Measurements from ENCODE around the gene ABRACL. TPM values are rescaled to one million over a fixed set of nuclear protein-coding genes. Genes with fewer than 3 reads are reported as not detected.
A peak's percentile ranks its signal among the peaks of the same experiment; 100 is the strongest.

ABRACL gene
- total RNA-seq, 2 experiments from 2014 or later, result 69.7 to 73.5 TPM

DNA sequence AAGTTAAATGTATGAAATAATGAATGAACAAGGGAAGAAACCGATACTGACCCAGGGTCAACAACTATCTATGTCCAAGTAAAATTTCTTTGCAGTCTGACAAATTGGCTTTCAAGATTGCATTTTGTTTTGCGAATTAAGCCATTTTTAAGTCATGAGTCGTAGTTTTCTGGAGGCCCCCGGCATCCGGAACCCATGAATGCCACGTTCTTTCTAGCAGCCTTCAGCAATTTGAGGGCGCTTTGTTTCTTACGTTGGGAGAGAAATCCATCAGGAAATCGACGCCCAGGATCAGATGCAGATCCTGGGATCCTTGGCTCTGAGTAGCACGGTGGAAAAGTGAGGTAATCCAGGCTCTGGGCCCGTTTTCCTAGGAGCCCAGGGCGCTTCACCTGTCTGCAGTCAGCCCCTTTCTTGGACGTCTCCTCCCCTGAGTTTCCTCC is 309 bp upstream of the ABRACL start:
- Histone ChIP-seq H3K4me2 (ENCODE audit: low read length) (peak overlapping the region; percentile 88), H2AFZ (ENCODE audit: low read length) (peak overlapping the region; percentile 49), H4K20me1 (ENCODE audit: insufficient read depth, low read length) (peaks cover 10% of the 10 kb centered on the region), H3K36me3 (ENCODE audit: insufficient read depth, low read length) (no peaks in the 10 kb centered on the region), H3K79me2 (ENCODE audit: insufficient read depth, low read depth, low read length) (peaks cover 23% of the 10 kb centered on the region; the same call in 1 of the 2 replicates), H3K9me3 (ENCODE audit: low read length) (no peaks in the 10 kb centered on the region), H3K9me2 (ENCODE audit: insufficient read depth, low read length) (no peaks in the 10 kb centered on the region), H3K27ac (ENCODE audit: low read depth, low read length, poor library complexity, severe bottlenecking) (peak overlapping the region; percentile 62), H3K4me3 (ENCODE audit: low read depth, low read length, poor library complexity, severe bottlenecking) (peak overlapping the region; percentile 74), H3K4me1 (ENCODE audit: insufficient read depth, low read length, poor library complexity, severe bottlenecking) (peaks cover 22% of the 10 kb centered on the region)
- no peak for DNase-seq (ENCODE audit: low spot score)
- BruUV-seq (replicated peaks), result no TSS peak
- TF ChIP-seq, protein P1, sequence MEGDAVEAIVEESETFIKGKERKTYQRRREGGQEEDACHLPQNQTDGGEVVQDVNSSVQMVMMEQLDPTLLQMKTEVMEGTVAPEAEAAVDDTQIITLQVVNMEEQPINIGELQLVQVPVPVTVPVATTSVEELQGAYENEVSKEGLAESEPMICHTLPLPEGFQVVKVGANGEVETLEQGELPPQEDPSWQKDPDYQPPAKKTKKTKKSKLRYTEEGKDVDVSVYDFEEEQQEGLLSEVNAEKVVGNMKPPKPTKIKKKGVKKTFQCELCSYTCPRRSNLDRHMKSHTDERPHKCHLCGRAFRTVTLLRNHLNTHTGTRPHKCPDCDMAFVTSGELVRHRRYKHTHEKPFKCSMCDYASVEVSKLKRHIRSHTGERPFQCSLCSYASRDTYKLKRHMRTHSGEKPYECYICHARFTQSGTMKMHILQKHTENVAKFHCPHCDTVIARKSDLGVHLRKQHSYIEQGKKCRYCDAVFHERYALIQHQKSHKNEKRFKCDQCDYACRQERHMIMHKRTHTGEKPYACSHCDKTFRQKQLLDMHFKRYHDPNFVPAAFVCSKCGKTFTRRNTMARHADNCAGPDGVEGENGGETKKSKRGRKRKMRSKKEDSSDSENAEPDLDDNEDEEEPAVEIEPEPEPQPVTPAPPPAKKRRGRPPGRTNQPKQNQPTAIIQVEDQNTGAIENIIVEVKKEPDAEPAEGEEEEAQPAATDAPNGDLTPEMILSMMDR (conservative IDR thresholded peaks at IDR 0.05; ENCODE audit: low read length), result no peak
- no peak for TF ChIP-seq EZH2phosphoT487 (IDR thresholded peaks at IDR 0.05; ENCODE audit: borderline replicate concordance, low read depth, low read length)
- ChIA-PET POLR2A (interaction anchor here (0.7 to 1.0 kb wide), 3 partner anchors 12 to 347 kb away, joined by 3 to 10 read pairs (median 3); no protein-coding TSS in a partner anchor), CTCF (ENCODE audit: unreplicated experiment) (no interaction called here)
- intact Hi-C loops (cut with micrococcal nuclease; ENCODE audit: unreplicated experiment), result loop anchor here (1.0 to 5.0 kb wide), 4 partner anchors 99 to 347 kb away; partner anchors contain the start of genes CCDC28A and CITED2

DNA sequence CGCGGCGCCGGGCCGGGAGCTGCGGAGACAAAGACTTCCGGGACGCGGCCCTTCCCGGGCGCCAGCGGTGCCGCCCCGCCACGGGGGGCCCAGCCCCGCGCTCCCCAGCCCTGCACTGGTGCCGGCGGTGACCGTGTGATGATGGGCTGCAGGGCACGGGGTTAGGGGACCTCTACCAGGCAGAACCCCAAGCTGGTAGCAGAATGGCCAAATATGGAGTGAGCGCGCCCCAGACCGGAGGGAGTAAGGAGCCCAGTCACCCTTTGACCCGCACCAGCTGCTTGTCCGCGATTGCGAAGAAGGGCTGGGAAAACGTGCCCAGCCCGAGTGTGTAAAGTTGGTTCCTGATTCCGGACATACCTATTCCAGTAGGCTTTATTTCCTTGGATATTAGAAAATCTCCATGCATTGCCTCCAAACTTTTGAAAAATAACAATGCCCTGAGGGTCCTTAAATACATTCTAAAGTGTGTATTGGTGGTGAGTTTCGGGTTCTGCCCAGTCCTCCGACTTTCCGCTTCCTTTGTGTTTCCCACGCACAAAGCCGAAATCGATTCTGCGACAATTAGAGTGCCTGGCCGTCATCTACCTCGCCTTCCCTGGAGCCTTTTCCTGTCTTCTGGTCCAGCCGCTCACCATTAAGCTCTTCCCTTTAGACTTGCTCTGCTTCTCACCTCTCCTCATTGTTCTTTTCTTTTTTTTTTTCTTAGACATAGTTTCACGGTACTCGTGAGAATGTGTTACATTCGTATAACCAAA is 1.1 kb downstream of the ABRACL start:
- Histone ChIP-seq H3K4me1 (ENCODE audit: insufficient read depth, low read length, poor library complexity, severe bottlenecking) (peaks cover 22% of the 10 kb centered on the region), H3K9me3 (ENCODE audit: low read length) (no peaks in the 10 kb centered on the region), H3K9me2 (ENCODE audit: insufficient read depth, low read length) (no peaks in the 10 kb centered on the region), H3K79me2 (ENCODE audit: insufficient read depth, low read depth, low read length) (peaks cover 23% of the 10 kb centered on the region; the same call in 1 of the 2 replicates), H4K20me1 (ENCODE audit: insufficient read depth, low read length) (peaks cover 10% of the 10 kb centered on the region), H3K36me3 (ENCODE audit: insufficient read depth, low read length) (peaks cover 9% of the 10 kb centered on the region), H2AFZ (ENCODE audit: low read length) (peak overlapping the region; percentile 49), H3K27ac (ENCODE audit: low read depth, low read length, poor library complexity, severe bottlenecking) (peak overlapping the region; percentile 62), H3K4me2 (ENCODE audit: low read length) (peak overlapping the region; percentile 88), H3K4me3 (ENCODE audit: low read depth, low read length, poor library complexity, severe bottlenecking) (peak overlapping the region; percentile 74)
- CTCF ChIA-PET (ENCODE audit: unreplicated experiment), result interaction anchor here (0.9 to 1.0 kb wide), 2 partner anchors 12 to 44 kb away, joined by 3 read pairs; no protein-coding TSS in a partner anchor
- no TSS peak for BruUV-seq (replicated peaks)
- TF ChIP-seq EZH2phosphoT487 (IDR thresholded peaks at IDR 0.05; ENCODE audit: borderline replicate concordance, low read depth, low read length), result no peak
- TF ChIP-seq, protein P1 (conservative IDR thresholded peaks at IDR 0.05; ENCODE audit: low read length), result no peak
- POLR2A ChIA-PET, result interaction anchor here (0.8 to 2.8 kb wide), 10 partner anchors 10 to 1711 kb away, joined by 3 to 17 read pairs (median 4); no protein-coding TSS in a partner anchor
- peak; percentile 21 for DNase-seq (ENCODE audit: low spot score)
- intact Hi-C loops (cut with micrococcal nuclease; ENCODE audit: unreplicated experiment), result loop anchor here (1.0 to 5.0 kb wide), 6 partner anchors 13 to 345 kb away; partner anchors contain the start of genes CITED2 and REPS1

Measured in OCI-LY7 (cell line).